Stimulated activated CD4-positive, alpha-beta T cell treated with anti-CD3 and anti-CD28 coated beads, Interleukin-1b, Interleukin-23, amount 100 ng/mL, for 1 hour (primary cell): ENCODE results near the gene SGIP1.

Experiments used
- DNase-seq, 2 donors: peaks; one replicate each; pipeline ENCODE4 v3.0.0-alpha.2; 2020; ENCODE audit warnings: low read depth in 2 of 2

The SGIP1 gene

GRCh38 chr1:66523562-66523961 is 10.4 kb upstream of the SGIP1 start:
- DNase-seq: no peak

GRCh38 chr1:66525086-66525485 is 8.9 kb upstream of the SGIP1 start:
- no peak for DNase-seq

- no peak for DNase-seq
Measured at GRCh38 chr1:66526036-66526435, 7.9 kb upstream of the SGIP1 start.

GRCh38 chr1:66526991-66527390 is 7.0 kb upstream of the SGIP1 start:
- DNase-seq: no peak

GRCh38 chr1:66527686-66528085 is 6.3 kb upstream of the SGIP1 start:
- no peak for DNase-seq

- no peak for DNase-seq
Measured at GRCh38 chr1:66528580-66528979, 5.4 kb upstream of the SGIP1 start.

- no peak for DNase-seq
Measured at GRCh38 chr1:66532214-66532613, 1.7 kb upstream of the SGIP1 start.

- DNase-seq: no peak
Measured at GRCh38 chr1:66532798-66533783, 862 bp upstream of the SGIP1 start.

GRCh38 chr1:66535061-66535460 is 1.1 kb downstream of the SGIP1 start:
- DNase-seq: no peak

GRCh38 chr1:66535853-66536252 is 1.9 kb downstream of the SGIP1 start:
- no peak for DNase-seq

GRCh38 chr1:66537718-66538117 is 3.8 kb downstream of the SGIP1 start:
- DNase-seq: no peak

GRCh38 chr1:66539491-66539890 is 5.5 kb downstream of the SGIP1 start:
- no peak for DNase-seq

- no peak for DNase-seq
Measured at GRCh38 chr1:66540434-66541032, 6.6 kb downstream of the SGIP1 start.

GRCh38 chr1:66542314-66542713 is 8.4 kb downstream of the SGIP1 start:
- DNase-seq: no peak

- DNase-seq: no peak
Measured at GRCh38 chr1:66542811-66543767, 9.1 kb downstream of the SGIP1 start.

- DNase-seq: no peak
Measured at GRCh38 chr1:66546047-66546810, 12.3 kb downstream of the SGIP1 start.

GRCh38 chr1:66549017-66549416 is 15.1 kb downstream of the SGIP1 start:
- no peak for DNase-seq

GRCh38 chr1:66550243-66550642 is 16.3 kb downstream of the SGIP1 start:
- no peak for DNase-seq

GRCh38 chr1:66552287-66552686 is 18.3 kb downstream of the SGIP1 start:
- DNase-seq: no peak

- no peak for DNase-seq
Measured at GRCh38 chr1:66552829-66553228, 18.9 kb downstream of the SGIP1 start.

GRCh38 chr1:66553846-66554245 is 19.9 kb downstream of the SGIP1 start:
- DNase-seq: no peak
